ENCODE measurements around the gene HK1. TPM values are rescaled to one million over a fixed set of nuclear protein-coding genes. Genes with fewer than 3 reads are reported as not detected.

The HK1 gene
- total RNA-seq, 2 donors from 2014 or later = 186 to 228 TPM

DNA sequence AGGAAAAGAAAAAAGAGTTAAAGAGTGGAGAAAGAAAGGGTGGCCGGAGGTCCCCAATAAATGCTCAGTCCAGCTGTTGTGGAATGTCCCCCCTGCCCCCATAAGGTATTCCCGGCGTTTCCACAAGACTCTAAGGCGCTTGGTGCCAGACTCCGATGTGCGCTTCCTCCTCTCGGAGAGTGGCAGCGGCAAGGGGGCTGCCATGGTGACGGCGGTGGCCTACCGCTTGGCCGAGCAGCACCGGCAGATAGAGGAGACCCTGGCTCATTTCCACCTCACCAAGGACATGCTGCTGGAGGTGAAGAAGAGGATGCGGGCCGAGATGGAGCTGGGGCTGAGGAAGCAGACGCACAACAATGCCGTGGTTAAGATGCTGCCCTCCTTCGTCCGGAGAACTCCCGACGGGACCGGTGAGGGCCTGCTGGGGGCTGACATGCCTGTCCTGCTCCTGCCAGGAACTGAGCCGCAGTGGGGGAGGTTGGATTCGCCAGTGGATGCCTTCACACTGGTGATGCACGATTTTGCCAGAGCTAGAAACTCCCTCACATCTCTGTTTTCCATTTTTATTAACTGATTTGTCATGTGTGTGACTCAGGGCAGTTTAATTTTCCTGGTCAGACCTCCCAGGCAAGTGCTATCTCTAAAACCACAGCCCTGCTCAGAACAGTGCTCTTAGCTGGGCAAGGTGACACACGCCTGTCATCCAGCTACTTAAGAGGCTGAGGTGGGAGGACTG is 104.3 kb downstream of the HK1 start:
- DNase-seq (ENCODE audit: low spot score) = no peak
- peak overlapping the region; percentile 43 to 57 for H3K27ac ChIP-seq

DNA sequence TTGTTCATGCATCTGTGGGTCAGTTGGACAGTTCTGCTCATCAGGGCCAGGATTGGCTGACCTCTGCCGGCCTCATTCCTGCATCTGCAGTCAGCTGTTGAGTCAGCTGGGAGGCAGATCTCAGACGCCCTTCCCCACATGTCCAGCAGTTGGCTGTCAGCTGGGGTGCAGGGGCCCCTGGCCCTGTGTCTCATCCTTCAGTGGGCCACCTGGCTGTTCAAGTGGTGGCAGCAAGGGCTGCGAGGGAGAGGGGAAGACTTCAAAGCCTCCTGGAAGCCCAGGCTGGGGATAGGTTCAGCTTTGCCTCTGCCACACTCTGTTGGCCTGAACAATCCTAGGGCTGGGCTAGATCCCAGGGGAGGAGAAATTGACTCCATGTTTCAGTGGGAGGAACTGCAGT is 105.3 kb downstream of the HK1 start:
- Histone ChIP-seq H3K27ac (peak overlapping the region; percentile 19 to 33), H3K36me3 (peaks cover 95% of the 10 kb centered on the region), H3K4me1 (peaks cover 0 to 22% of the 10 kb centered on the region in 2 donors), H3K4me3 (no peak overlapping the region), H3K27me3 (no peaks in the 10 kb centered on the region), H3K9me3 (no peaks in the 10 kb centered on the region)
- DNase-seq (ENCODE audit: low spot score) = no peak
- TF ChIP-seq, protein P1, sequence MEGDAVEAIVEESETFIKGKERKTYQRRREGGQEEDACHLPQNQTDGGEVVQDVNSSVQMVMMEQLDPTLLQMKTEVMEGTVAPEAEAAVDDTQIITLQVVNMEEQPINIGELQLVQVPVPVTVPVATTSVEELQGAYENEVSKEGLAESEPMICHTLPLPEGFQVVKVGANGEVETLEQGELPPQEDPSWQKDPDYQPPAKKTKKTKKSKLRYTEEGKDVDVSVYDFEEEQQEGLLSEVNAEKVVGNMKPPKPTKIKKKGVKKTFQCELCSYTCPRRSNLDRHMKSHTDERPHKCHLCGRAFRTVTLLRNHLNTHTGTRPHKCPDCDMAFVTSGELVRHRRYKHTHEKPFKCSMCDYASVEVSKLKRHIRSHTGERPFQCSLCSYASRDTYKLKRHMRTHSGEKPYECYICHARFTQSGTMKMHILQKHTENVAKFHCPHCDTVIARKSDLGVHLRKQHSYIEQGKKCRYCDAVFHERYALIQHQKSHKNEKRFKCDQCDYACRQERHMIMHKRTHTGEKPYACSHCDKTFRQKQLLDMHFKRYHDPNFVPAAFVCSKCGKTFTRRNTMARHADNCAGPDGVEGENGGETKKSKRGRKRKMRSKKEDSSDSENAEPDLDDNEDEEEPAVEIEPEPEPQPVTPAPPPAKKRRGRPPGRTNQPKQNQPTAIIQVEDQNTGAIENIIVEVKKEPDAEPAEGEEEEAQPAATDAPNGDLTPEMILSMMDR (IDR thresholded peaks at IDR 0.05) = peak in 1 of 2 donors; percentile 34

More for the DNA sequence above, 104.3 kb downstream of the HK1 start:
- Histone ChIP-seq H3K4me1 (peaks cover 0 to 32% of the 10 kb centered on the region in 2 donors), H3K36me3 (peaks cover 94% of the 10 kb centered on the region), H3K27me3 (no peaks in the 10 kb centered on the region), H3K4me3 (no peak overlapping the region), H3K9me3 (no peaks in the 10 kb centered on the region)
- TF ChIP-seq, protein P1 (IDR thresholded peaks at IDR 0.05) = no peak

DNA sequence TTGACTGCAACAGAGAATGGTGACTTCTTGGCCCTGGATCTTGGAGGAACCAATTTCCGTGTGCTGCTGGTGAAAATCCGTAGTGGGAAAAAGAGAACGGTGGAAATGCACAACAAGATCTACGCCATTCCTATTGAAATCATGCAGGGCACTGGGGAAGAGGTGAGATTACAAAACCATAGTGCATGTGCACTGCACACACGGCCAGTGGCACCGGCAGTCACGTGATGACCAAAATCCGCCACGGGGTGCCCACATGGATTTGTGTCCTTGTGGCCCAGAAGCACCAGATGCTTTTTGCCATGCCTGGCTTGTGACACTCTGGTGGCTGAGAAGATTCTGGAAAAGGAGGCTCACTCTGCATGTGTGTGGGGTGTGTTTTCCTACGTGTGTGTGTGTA is 106.0 kb downstream of the HK1 start:
- H3K4me3 ChIP-seq = no peak overlapping the region
- no peaks in the 10 kb centered on the region for H3K9me3 ChIP-seq
- no peaks in the 10 kb centered on the region for H3K27me3 ChIP-seq
- TF ChIP-seq, protein P1 (IDR thresholded peaks at IDR 0.05) = no peak
- peak overlapping the region in 1 of 2 donors; percentile 33 for H3K27ac ChIP-seq
- no peak for DNase-seq (ENCODE audit: low spot score)
- H3K4me1 ChIP-seq = peaks cover 0 to 22% of the 10 kb centered on the region in 2 donors
- peaks cover 95% of the 10 kb centered on the region for H3K36me3 ChIP-seq

GRCh38 chr10:69385454-69386350 is 107.4 kb downstream of the HK1 start:
- H3K27ac ChIP-seq = no peak overlapping the region
- no peaks in the 10 kb centered on the region for H3K9me3 ChIP-seq
- no peak overlapping the region for H3K4me3 ChIP-seq
- peaks cover 0 to 36% of the 10 kb centered on the region in 2 donors for H3K4me1 ChIP-seq
- H3K36me3 ChIP-seq = peaks cover 90% of the 10 kb centered on the region
- TF ChIP-seq, protein P1 (IDR thresholded peaks at IDR 0.05) = no peak
- H3K27me3 ChIP-seq = no peaks in the 10 kb centered on the region
- no peak for DNase-seq (ENCODE audit: low spot score)

DNA sequence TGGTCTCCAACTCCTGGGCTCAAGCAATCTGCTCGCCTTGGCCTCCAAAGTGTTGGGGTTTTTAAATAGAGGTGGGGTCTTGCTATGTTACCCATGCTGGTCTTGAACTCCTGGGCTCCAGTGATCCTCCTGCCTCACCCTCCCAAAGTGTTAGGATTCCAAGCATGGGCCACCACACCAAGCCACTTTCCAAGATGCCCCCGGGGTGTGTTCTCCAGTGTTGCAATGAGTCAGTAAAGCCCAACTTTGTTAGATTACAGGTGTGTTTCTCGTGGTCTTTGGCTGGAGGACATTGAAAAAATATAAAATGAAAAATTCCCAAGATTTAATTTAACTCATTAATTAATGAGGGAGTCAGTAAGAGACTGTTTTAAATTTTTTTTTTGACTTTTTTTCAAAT is 109.2 kb downstream of the HK1 start:
- H3K4me1 ChIP-seq = peaks cover 0 to 49% of the 10 kb centered on the region in 2 donors
- peaks cover 89% of the 10 kb centered on the region for H3K36me3 ChIP-seq
- no peak for DNase-seq (ENCODE audit: low spot score)
- H3K27ac ChIP-seq = no peak overlapping the region
- TF ChIP-seq, protein P1 (IDR thresholded peaks at IDR 0.05) = no peak
- no peak overlapping the region for H3K4me3 ChIP-seq
- H3K9me3 ChIP-seq = no peaks in the 10 kb centered on the region
- no peaks in the 10 kb centered on the region for H3K27me3 ChIP-seq
